Kasumi-1 (cell line): ENCODE results near the gene ESRRA.

ENCODE experiments used
- DNase-seq, 2 experiments: peaks; one replicate each; lab custom pipeline; 2025; lab: John Stamatoyannopoulos, UW

Gene ESRRA

DNA sequence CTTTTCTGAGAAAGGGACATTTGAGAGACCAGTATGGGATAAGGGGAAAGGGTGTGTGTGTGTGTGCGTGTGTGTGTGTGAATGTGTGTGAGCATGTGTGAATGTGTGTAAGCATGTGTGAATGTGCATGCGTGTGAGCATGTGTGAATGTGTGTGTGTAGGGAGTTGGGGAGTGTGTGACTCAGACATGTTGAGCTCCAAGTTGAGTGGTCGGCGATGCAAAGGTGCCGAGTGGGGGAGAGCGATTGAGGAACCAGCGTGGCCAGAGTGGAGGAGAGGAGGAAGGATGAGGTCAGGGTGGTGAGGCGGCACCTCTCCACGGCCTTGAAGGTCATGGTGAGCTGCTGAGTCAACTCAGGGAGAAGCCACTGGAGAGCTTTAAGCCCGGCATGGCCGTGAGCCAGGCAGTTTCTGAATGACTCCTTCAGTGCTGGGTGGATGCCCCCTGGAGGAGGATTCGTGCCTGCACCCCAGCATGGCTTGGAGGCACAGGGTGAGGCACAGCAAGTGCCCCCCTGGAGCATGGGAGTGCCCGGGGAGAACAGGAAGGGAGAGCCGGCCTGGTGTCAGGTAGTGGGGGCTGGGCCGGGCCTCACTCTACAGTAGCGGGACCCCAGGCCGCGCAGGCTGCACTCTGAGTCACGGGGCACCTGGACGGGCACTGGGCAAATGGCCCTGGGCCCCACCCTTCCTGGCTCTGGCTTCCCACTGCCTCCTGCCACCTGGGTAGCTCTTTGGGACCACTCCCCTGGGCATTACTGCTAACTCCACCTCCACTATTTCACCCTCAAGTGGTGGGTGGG lies 26.4 kb downstream of the ESRRA start:
- peak; percentile 80 to 82 for DNase-seq

DNA sequence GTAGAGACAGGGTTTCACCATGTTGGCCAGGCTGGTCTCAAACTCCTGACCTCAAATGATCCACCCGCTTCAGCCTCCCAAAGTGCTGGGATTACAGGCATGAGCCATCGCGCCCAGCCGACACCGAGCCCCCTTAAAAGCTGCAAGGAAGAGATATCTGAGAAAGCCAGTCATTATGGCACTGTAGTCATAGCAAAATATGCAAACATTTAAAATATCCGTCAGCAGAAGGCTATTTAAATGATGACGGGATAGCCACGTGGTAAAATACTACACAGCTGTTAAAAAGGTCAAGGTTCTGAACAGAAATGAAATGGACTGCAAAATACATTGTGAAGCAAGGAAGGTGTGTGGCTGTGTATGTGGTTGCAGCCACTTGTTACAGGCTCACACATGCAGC lies 28.2 kb downstream of the ESRRA start:
- DNase-seq, result peak; percentile 9 to 16

GRCh38 chr11:64334764-64335735 lies 29.7 kb downstream of the ESRRA start:
- DNase-seq, result peak; percentile 88 to 91

DNA sequence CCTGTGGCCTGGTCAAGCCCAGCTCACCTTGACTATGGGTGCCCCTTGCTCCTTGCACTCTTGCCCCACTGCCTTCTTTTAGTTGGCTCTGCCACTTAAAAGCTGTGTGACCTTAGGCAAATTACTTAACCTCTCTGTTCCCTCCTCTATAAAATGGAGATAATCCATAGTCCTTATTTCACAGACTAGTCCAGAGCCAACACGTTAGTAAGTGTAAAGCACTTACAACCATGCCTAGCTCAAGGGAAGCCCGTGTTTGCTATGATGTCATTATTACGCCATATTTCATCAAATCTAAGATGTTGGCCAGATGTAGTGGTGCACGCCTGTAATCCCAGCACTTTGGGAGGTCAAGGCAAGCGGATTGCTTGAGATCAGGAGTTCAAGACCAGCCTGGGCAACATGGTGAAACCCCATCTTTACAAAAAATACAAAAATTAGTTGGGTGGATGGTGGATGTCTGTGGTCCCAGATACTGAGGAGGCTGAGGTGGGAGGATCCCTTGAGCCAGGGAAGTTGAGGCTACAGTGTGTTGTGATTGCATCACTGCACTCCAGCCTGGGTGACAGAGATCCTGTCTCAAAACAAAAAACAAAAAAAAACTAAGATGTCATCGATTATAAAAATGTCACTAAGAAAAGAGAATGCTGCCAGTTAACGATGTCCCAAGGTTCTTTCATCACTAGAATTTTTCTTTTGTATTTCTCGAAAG lies 32.4 kb downstream of the ESRRA start:
- DNase-seq, result no peak

GRCh38 chr11:64338716-64339115 lies 33.4 kb downstream of the ESRRA start:
- no peak for DNase-seq

GRCh38 chr11:64339286-64339685 lies 34.0 kb downstream of the ESRRA start:
- DNase-seq, result no peak

DNA sequence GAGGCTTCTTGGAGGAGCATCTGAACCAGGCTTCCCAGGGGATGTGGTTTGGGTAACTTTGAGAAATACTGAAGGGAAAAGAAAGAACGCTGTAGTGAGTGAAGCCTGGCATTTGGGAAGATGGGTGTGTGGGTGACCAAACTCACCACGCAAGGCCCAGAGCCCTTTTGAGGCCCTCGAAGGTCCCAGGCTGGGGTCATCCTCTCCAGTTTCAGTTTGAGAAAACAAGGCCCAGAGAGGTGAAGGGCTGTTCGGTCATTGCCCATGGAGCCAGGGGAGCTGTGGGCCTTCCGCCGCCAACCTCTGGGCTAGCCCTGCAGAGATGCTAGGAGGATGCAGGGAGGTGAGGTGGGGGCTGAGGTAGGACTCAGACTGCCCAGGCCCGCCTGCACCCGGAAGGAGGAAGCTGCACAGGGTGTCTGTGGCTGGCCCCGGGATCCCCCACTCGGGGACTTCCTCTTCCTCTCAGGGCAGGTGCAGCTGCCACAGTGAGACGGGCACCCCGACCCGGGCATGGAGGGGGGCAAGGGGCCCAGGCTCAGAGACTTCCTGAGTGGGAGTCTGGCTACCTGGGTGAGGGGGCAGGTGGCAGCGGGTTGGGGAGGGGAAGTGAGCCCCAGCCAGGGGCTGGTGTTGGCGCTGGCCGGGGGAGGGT lies 34.6 kb downstream of the ESRRA start, which contains the start of gene CCDC88B:
TSS of gene CCDC88B (plus strand) at position 451 of the 655 bp plus-strand sequence. CDS start at position 514, 63 bp downstream.
- DNase-seq, result peak; percentile 58 to 68

- peak; percentile 42 to 59 for DNase-seq
Measured at GRCh38 chr11:64340671-64341335, 35.5 kb downstream of the ESRRA start.

GRCh38 chr11:64341429-64341828 lies 36.1 kb downstream of the ESRRA start:
- DNase-seq, result no peak

GRCh38 chr11:64341851-64342791 lies 36.8 kb downstream of the ESRRA start:
- peak; percentile 79 to 87 for DNase-seq

- DNase-seq, result no peak
Measured at GRCh38 chr11:64342869-64343745, 37.8 kb downstream of the ESRRA start.

- DNase-seq, result peak in 1 of 2 experiments; percentile 7
Measured at GRCh38 chr11:64343767-64344559, 38.6 kb downstream of the ESRRA start.

DNA sequence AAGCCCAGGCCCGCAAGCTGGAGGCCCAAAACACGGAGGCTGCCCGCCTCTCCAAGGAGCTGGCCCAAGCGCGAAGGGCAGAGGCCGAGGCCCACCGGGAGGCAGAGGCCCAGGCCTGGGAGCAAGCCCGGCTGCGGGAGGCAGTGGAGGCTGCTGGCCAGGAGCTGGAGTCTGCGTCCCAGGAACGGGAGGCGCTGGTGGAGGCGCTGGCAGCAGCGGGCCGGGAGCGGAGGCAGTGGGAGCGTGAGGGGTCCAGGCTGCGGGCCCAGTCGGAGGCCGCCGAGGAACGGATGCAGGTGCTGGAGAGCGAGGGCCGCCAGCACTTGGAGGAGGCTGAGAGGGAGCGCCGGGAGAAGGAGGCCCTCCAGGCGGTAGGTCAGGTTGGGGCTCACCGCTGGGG lies 39.5 kb downstream of the ESRRA start:
- no peak for DNase-seq

DNA sequence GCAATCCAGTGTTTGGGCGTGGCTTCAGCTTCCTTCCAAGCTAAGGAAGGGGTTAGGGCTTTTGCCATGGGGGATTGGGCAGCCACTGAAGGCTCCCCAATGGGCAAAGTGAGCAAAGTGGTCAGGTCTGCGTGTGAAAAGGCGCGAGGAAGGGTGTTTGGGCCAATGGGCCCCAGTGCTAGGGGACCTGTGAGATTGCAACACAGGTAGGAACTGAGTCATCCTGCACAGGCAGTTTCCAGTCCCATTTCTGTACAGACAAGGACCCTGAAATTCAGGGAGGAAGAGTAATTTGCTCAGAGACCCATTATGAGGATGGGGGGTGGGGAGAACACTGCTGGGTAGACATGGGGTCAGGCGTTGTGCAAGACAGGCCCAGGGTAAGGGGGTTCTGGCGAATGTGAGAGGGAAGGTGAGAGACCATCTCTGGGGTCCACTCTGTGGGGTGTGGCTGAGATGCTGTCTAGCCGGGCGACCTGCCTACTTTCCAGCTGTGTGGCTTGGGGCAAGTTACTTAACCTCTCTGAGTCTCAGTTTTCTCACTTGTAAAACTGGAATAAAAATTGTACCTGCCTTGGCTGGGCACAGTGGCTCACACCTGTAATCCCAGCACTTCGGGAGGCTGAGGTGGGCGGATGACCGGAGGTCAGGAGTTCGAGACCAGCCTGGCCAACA lies 42.0 kb downstream of the ESRRA start:
- no peak for DNase-seq

- no peak for DNase-seq
Measured at GRCh38 chr11:64348383-64349024, 43.2 kb downstream of the ESRRA start.

GRCh38 chr11:64349025-64349387 lies 43.7 kb downstream of the ESRRA start:
- no peak for DNase-seq

GRCh38 chr11:64349404-64349803 lies 44.1 kb downstream of the ESRRA start:
- no peak for DNase-seq
